Measurements from ENCODE around the gene LGR4.
"Not testable (repeated sequence)": the region's sequence is repeated elsewhere in the genome, so short reads cannot be mapped to it uniquely, and the experiment has no call there.

Gene LGR4

GRCh38 chr11:27472398-27473016, at the start of gene LGR4:
Gene LGR4, minus strand, starts transcription at chr11:27472790. Its CDS starts 488 bp downstream, at chr11:27472302.
- peak; percentile 73 for FAIRE-seq

GRCh38 chr11:27520226-27520625, 47.6 kb upstream of the LGR4 start:
- FAIRE-seq = no peak

- FAIRE-seq = no peak
Measured at GRCh38 chr11:27518518-27518917, 45.9 kb upstream of the LGR4 start.

GRCh38 chr11:27517490-27517889, 44.9 kb upstream of the LGR4 start:
- FAIRE-seq = not testable (repeated sequence)

- FAIRE-seq = no peak
Measured at GRCh38 chr11:27514558-27514957, 42.0 kb upstream of the LGR4 start.

- FAIRE-seq = no peak
Measured at GRCh38 chr11:27514076-27514475, 41.5 kb upstream of the LGR4 start.

GRCh38 chr11:27513389-27513788, 40.8 kb upstream of the LGR4 start:
- no peak for FAIRE-seq

GRCh38 chr11:27512238-27512637, 39.6 kb upstream of the LGR4 start:
- FAIRE-seq = no peak

- FAIRE-seq = no peak
Measured at GRCh38 chr11:27509908-27510307, 37.3 kb upstream of the LGR4 start.

- no peak for FAIRE-seq
Measured at GRCh38 chr11:27507557-27508322, 35.1 kb upstream of the LGR4 start.

- FAIRE-seq = no peak
Measured at GRCh38 chr11:27506200-27507182, 33.9 kb upstream of the LGR4 start, which contains the start of gene LIN7C. Gene LIN7C, minus strand, starts transcription at chr11:27506769. Its CDS starts 17 bp downstream, at chr11:27506752.

GRCh38 chr11:27505781-27506180, 33.2 kb upstream of the LGR4 start:
- no peak for FAIRE-seq

- FAIRE-seq = no peak
Measured at GRCh38 chr11:27504205-27504604, 31.6 kb upstream of the LGR4 start.

GRCh38 chr11:27501100-27501499, 28.5 kb upstream of the LGR4 start:
- FAIRE-seq = no peak

- FAIRE-seq = no peak
Measured at GRCh38 chr11:27497911-27498310, 25.3 kb upstream of the LGR4 start.

GRCh38 chr11:27497284-27497866, 24.8 kb upstream of the LGR4 start:
- peak; percentile 65 for FAIRE-seq

GRCh38 chr11:27496461-27496860, 23.9 kb upstream of the LGR4 start:
- no peak for FAIRE-seq

GRCh38 chr11:27495710-27496300, 23.2 kb upstream of the LGR4 start:
- FAIRE-seq = no peak

- FAIRE-seq = no peak
Measured at GRCh38 chr11:27489092-27489491, 16.5 kb upstream of the LGR4 start.

GRCh38 chr11:27487706-27488105, 15.1 kb upstream of the LGR4 start:
- no peak for FAIRE-seq

- peak; percentile 87 for FAIRE-seq
Measured at GRCh38 chr11:27485930-27486773, 13.6 kb upstream of the LGR4 start.
